Activated T-helper 2 cell treated with anti-CD3 and anti-CD28 coated beads, Interferon-gamma antibody, Interleukin-2, Interleukin-4, amounts not matched to agents 10 μg/mL and 5 μg/mL and 100 μg/mL, durations not matched to agents 14 hours and 24 hours and 36 hours (primary cell): ENCODE measurements around the gene ADAD1. TPM values are rescaled to one million over a fixed set of nuclear protein-coding genes. Genes with fewer than 3 reads are reported as not detected.
A peak's percentile ranks its signal among the peaks of the same experiment; 100 is the strongest.

Source experiments
- DNase-seq: peaks from one replicate; pipeline ENCODE4 v3.0.0; 2021; ENCODE audit warnings: low spot score
- H3K27ac Mint-ChIP-seq: one replicate; pipeline ENCODE4 v1.8.0; 2021; ENCODE audit warnings: mixed read lengths
- H3K27me3 Mint-ChIP-seq: one replicate; pipeline ENCODE4 v1.8.0; 2021; ENCODE audit warnings: low read depth, mixed read lengths
- H3K36me3 Mint-ChIP-seq: one replicate; pipeline ENCODE4 v1.8.0; 2021; ENCODE audit warnings: low read depth, mixed read lengths
- H3K4me1 Mint-ChIP-seq: one replicate; pipeline ENCODE4 v1.8.0; 2021; ENCODE audit warnings: low read depth, mixed read lengths
- H3K4me3 Mint-ChIP-seq: one replicate; pipeline ENCODE4 v1.8.0; 2021; ENCODE audit warnings: low read depth, mild to moderate bottlenecking, moderate library complexity, mixed read lengths
- H3K9me3 Mint-ChIP-seq: one replicate; pipeline ENCODE4 v1.8.0; 2021; ENCODE audit warnings: mixed read lengths
- intact Hi-C: fragments of 100-400 bp; cut with micrococcal nuclease; formaldehyde crosslinking; loops from one replicate; pipeline ENCODE4 v1.15.1; 2023
- total RNA-seq: library from RNA; stranded (reverse); gene quantifications from 2 replicates; pipeline ENCODE4 v1.2.3, GENCODE V29; 2022

Gene ADAD1
- total RNA-seq, 1 donor from 2014 or later = not detected

- Mint-ChIP-seq H3K4me1 (peaks cover 2% of the 10 kb centered on the region), H3K4me3 (no peak overlapping the region), H3K9me3 (peaks cover 3% of the 10 kb centered on the region), H3K27ac (no peak overlapping the region), H3K27me3 (peaks cover 4% of the 10 kb centered on the region), H3K36me3 (peaks cover under 1% of the 10 kb centered on the region)
- no peak for DNase-seq
- intact Hi-C loops = no loop called here
Measured at GRCh38 chr4:122383341-122383740, 4.5 kb downstream of the ADAD1 start.

- Mint-ChIP-seq H3K27ac (no peak overlapping the region), H3K9me3 (peaks cover 12% of the 10 kb centered on the region)
Measured at GRCh38 chr4:122384245-122384644, 5.4 kb downstream of the ADAD1 start.

GRCh38 chr4:122393276-122393675, 14.5 kb downstream of the ADAD1 start:
- Mint-ChIP-seq H3K9me3 (peaks cover 10% of the 10 kb centered on the region), H3K27ac (no peak overlapping the region), H3K4me3 (no peak overlapping the region), H3K4me1 (no peaks in the 10 kb centered on the region), H3K36me3 (peaks cover 7% of the 10 kb centered on the region), H3K27me3 (peaks cover 5% of the 10 kb centered on the region)
- no peak for DNase-seq
- intact Hi-C loops = no loop called here

More at GRCh38 chr4:122384245-122384644, 5.4 kb downstream of the ADAD1 start:
- DNase-seq = no peak
- H3K36me3 Mint-ChIP-seq = peaks cover 7% of the 10 kb centered on the region
- H3K4me3 Mint-ChIP-seq = no peak overlapping the region
- peaks cover 4% of the 10 kb centered on the region for H3K27me3 Mint-ChIP-seq
- peaks cover 2% of the 10 kb centered on the region for H3K4me1 Mint-ChIP-seq
- intact Hi-C loops = no loop called here

GRCh38 chr4:122403861-122404260, 25.1 kb downstream of the ADAD1 start:
- intact Hi-C loops = no loop called here
- DNase-seq = no peak
- Mint-ChIP-seq H3K4me3 (no peak overlapping the region), H3K27ac (no peak overlapping the region), H3K9me3 (no peaks in the 10 kb centered on the region), H3K36me3 (no peaks in the 10 kb centered on the region), H3K4me1 (no peaks in the 10 kb centered on the region), H3K27me3 (peaks cover 6% of the 10 kb centered on the region)

GRCh38 chr4:122412547-122412946, 33.7 kb downstream of the ADAD1 start:
- peaks cover 5% of the 10 kb centered on the region for H3K4me1 Mint-ChIP-seq
- no peak overlapping the region for H3K27ac Mint-ChIP-seq
- intact Hi-C loops = no loop called here
- no peaks in the 10 kb centered on the region for H3K9me3 Mint-ChIP-seq
- DNase-seq = no peak
- no peaks in the 10 kb centered on the region for H3K27me3 Mint-ChIP-seq
- no peaks in the 10 kb centered on the region for H3K36me3 Mint-ChIP-seq
- H3K4me3 Mint-ChIP-seq = no peak overlapping the region

- Mint-ChIP-seq H3K4me1 (no peaks in the 10 kb centered on the region), H3K27me3 (no peaks in the 10 kb centered on the region), H3K4me3 (no peak overlapping the region), H3K36me3 (no peaks in the 10 kb centered on the region), H3K9me3 (peaks cover 11% of the 10 kb centered on the region), H3K27ac (no peak overlapping the region)
- DNase-seq = no peak
- intact Hi-C loops = no loop called here
Measured at GRCh38 chr4:122423246-122423645, 44.4 kb downstream of the ADAD1 start.

GRCh38 chr4:122431351-122431750, 52.5 kb downstream of the ADAD1 start:
- Mint-ChIP-seq H3K9me3 (peaks cover 4% of the 10 kb centered on the region), H3K4me1 (peaks cover 6% of the 10 kb centered on the region), H3K27me3 (no peaks in the 10 kb centered on the region), H3K4me3 (no peak overlapping the region), H3K27ac (no peak overlapping the region), H3K36me3 (no peaks in the 10 kb centered on the region)
- intact Hi-C loops = no loop called here
- DNase-seq = no peak

- no peak overlapping the region for H3K27ac Mint-ChIP-seq
- intact Hi-C loops = no loop called here
- no peak overlapping the region for H3K4me3 Mint-ChIP-seq
- peaks cover 4% of the 10 kb centered on the region for H3K9me3 Mint-ChIP-seq
- no peaks in the 10 kb centered on the region for H3K27me3 Mint-ChIP-seq
- no peaks in the 10 kb centered on the region for H3K36me3 Mint-ChIP-seq
- DNase-seq = no peak
- peaks cover 6% of the 10 kb centered on the region for H3K4me1 Mint-ChIP-seq
Measured at GRCh38 chr4:122434285-122434684, 55.5 kb downstream of the ADAD1 start.

- H3K9me3 Mint-ChIP-seq = no peaks in the 10 kb centered on the region
- peaks cover 1% of the 10 kb centered on the region for H3K27me3 Mint-ChIP-seq
- peak overlapping the region; percentile 61 for H3K4me3 Mint-ChIP-seq
- intact Hi-C loops = loop anchor here (10.0 kb wide), 1 partner anchor 546 kb away; no protein-coding TSS in a partner anchor
- peak overlapping the region; percentile 84 for H3K27ac Mint-ChIP-seq
- DNase-seq = no peak
- H3K4me1 Mint-ChIP-seq = peaks cover 29% of the 10 kb centered on the region
- H3K36me3 Mint-ChIP-seq = peaks cover 45% of the 10 kb centered on the region
Measured at GRCh38 chr4:122450847-122451246, 72.0 kb downstream of the ADAD1 start.

- H3K9me3 Mint-ChIP-seq = no peaks in the 10 kb centered on the region
- peak overlapping the region; percentile 62 for H3K4me3 Mint-ChIP-seq
- peak overlapping the region; percentile 34 for H3K27ac Mint-ChIP-seq
- intact Hi-C loops = loop anchor here (10.0 kb wide), 1 partner anchor 549 kb away; no protein-coding TSS in a partner anchor
- peaks cover 47% of the 10 kb centered on the region for H3K36me3 Mint-ChIP-seq
- no peak for DNase-seq
- peaks cover 1% of the 10 kb centered on the region for H3K27me3 Mint-ChIP-seq
- peaks cover 51% of the 10 kb centered on the region for H3K4me1 Mint-ChIP-seq
Measured at GRCh38 chr4:122453384-122453995, 74.7 kb downstream of the ADAD1 start.

- DNase-seq = no peak
- Mint-ChIP-seq H3K36me3 (peaks cover 27% of the 10 kb centered on the region), H3K4me3 (peak within 1 kb of the TSS; percentile 78), H3K27ac (peak within 1 kb of the TSS; percentile 69), H3K4me1 (peaks cover 54% of the 10 kb centered on the region), H3K9me3 (no peaks in the 10 kb centered on the region), H3K27me3 (no peaks in the 10 kb centered on the region)
- intact Hi-C loops = loop anchor here (1.0 to 10.0 kb wide), 8 partner anchors 149 to 1204 kb away; partner anchors contain the start of genes BBS12 and NUDT6
Measured at GRCh38 chr4:122456231-122457116, 77.7 kb downstream of the ADAD1 start, which contains the start of gene IL2. TSS of gene IL2 (minus strand) at chr4:122456725. CDS start at chr4:122456440, 285 bp downstream.

GRCh38 chr4:122458625-122459024, 79.8 kb downstream of the ADAD1 start:
- peak; percentile 24 for DNase-seq
- H3K9me3 Mint-ChIP-seq = peaks cover 7% of the 10 kb centered on the region
- intact Hi-C loops = loop anchor here (1.0 to 10.0 kb wide), 11 partner anchors 45 to 1206 kb away; partner anchors contain the start of genes BBS12 and NUDT6
- peaks cover 15% of the 10 kb centered on the region for H3K36me3 Mint-ChIP-seq
- H3K4me3 Mint-ChIP-seq = peak overlapping the region; percentile 66
- H3K4me1 Mint-ChIP-seq = peaks cover 43% of the 10 kb centered on the region
- H3K27ac Mint-ChIP-seq = peak overlapping the region; percentile 77
- no peaks in the 10 kb centered on the region for H3K27me3 Mint-ChIP-seq

GRCh38 chr4:122469457-122469856, 90.6 kb downstream of the ADAD1 start:
- Mint-ChIP-seq H3K36me3 (peaks cover 9% of the 10 kb centered on the region), H3K9me3 (peaks cover 41% of the 10 kb centered on the region), H3K27me3 (no peaks in the 10 kb centered on the region), H3K27ac (no peak overlapping the region), H3K4me3 (no peak overlapping the region), H3K4me1 (no peaks in the 10 kb centered on the region)
- intact Hi-C loops = loop anchor here (2.0 kb wide), 1 partner anchor 33 kb away; no protein-coding TSS in a partner anchor
- no peak for DNase-seq
